H9 (cell line): ENCODE data around the gene MEFV. TPM values are rescaled to one million over a fixed set of nuclear protein-coding genes. Genes with fewer than 3 reads are reported as not detected.

ENCODE experiments used
- DNase-seq: peaks from one replicate; pipeline ENCODE4 v3.0.0-alpha.2; 2017
- H2AFZ ChIP-seq: one replicate; pipeline ENCODE4 v1.6.1; 2013; ENCODE audit warnings: mild to moderate bottlenecking, low read length, control low read depth, moderate library complexity
- H2AK5ac ChIP-seq: 2 replicates; pipeline ENCODE4 v1.6.1; 2013; ENCODE audit warnings: low read length, control low read depth, mixed read lengths; ENCODE audit not compliant: insufficient read length
- H2BK120ac ChIP-seq: one replicate; pipeline ENCODE4 v1.6.1; 2013; ENCODE audit warnings: low read depth, mild to moderate bottlenecking, low read length, control low read depth, inconsistent platforms; ENCODE audit not compliant: poor library complexity, severe bottlenecking
- H2BK12ac ChIP-seq: 2 replicates; pipeline ENCODE4 v1.6.1; 2013; ENCODE audit warnings: low read length, control low read depth, mixed read lengths, low read depth; ENCODE audit not compliant: insufficient read length
- H2BK15ac ChIP-seq: 2 replicates; pipeline ENCODE4 v1.6.1; 2013; ENCODE audit warnings: low read depth, low read length, control low read depth
- H2BK20ac ChIP-seq: one replicate; pipeline ENCODE4 v1.6.1; 2013; ENCODE audit warnings: low read depth, mild to moderate bottlenecking, low read length, control low read depth, inconsistent platforms; ENCODE audit not compliant: poor library complexity, severe bottlenecking
- H2BK5ac ChIP-seq: 2 replicates; pipeline ENCODE4 v1.6.1; 2013; ENCODE audit warnings: low read length, control low read depth, mixed read lengths; ENCODE audit not compliant: insufficient read length
- H3K14ac ChIP-seq: 2 replicates; pipeline ENCODE4 v1.6.1; 2013; ENCODE audit warnings: low read length, control low read depth; ENCODE audit not compliant: insufficient read depth
- H3K18ac ChIP-seq: 2 replicates; pipeline ENCODE4 v1.6.1; 2013; ENCODE audit warnings: low read depth, mild to moderate bottlenecking, mixed read lengths, low read length, control low read depth; ENCODE audit not compliant: insufficient read length
- H3K23ac ChIP-seq: 2 replicates; pipeline ENCODE4 v1.6.1; 2013; ENCODE audit warnings: low read length, control low read depth, mixed read lengths, low read depth; ENCODE audit not compliant: insufficient read length
- H3K23me2 ChIP-seq: 2 replicates; pipeline ENCODE4 v1.6.1; 2013; ENCODE audit warnings: low read depth, mild to moderate bottlenecking, mixed read lengths, low read length, control low read depth; ENCODE audit not compliant: insufficient read length, poor library complexity, severe bottlenecking
- H3K27ac ChIP-seq: 2 replicates; pipeline ENCODE4 v1.5.1; 2013; ENCODE audit warnings: low read length, control low read depth, mixed read lengths, low read depth; ENCODE audit not compliant: insufficient read length
- H3K27me3 ChIP-seq: 2 replicates; pipeline ENCODE4 v1.6.1; 2013; ENCODE audit warnings: low read length, control low read depth, inconsistent platforms; ENCODE audit not compliant: insufficient read depth
- H3K4ac ChIP-seq: 2 replicates; pipeline ENCODE4 v1.6.1; 2013; ENCODE audit warnings: low read depth, mild to moderate bottlenecking, control low read depth, inconsistent platforms, low read length, moderate library complexity
- H3K4me1 ChIP-seq: 2 replicates; pipeline ENCODE4 v1.6.1; 2013; ENCODE audit warnings: low read length, control low read depth, inconsistent platforms; ENCODE audit not compliant: insufficient read depth
- H3K4me2 ChIP-seq: 2 replicates; pipeline ENCODE4 v1.6.1; 2013; ENCODE audit warnings: low read length, control low read depth, mixed read lengths; ENCODE audit not compliant: insufficient read length, insufficient read depth
- H3K56ac ChIP-seq: 2 replicates; pipeline ENCODE4 v1.6.1; 2013; ENCODE audit warnings: low read depth, mild to moderate bottlenecking, mixed read lengths, low read length, control low read depth; ENCODE audit not compliant: insufficient read length
- H3K79me1 ChIP-seq: 2 replicates; pipeline ENCODE4 v1.6.1; 2013; ENCODE audit warnings: low read depth, mild to moderate bottlenecking, moderate library complexity, low read length, control low read depth, inconsistent platforms; ENCODE audit not compliant: insufficient read depth, poor library complexity, severe bottlenecking
- H3K79me2 ChIP-seq: 2 replicates; pipeline ENCODE4 v1.6.1; 2013; ENCODE audit warnings: low read length, control low read depth, inconsistent platforms; ENCODE audit not compliant: insufficient read depth
- H3K9ac ChIP-seq: 2 replicates; pipeline ENCODE4 v1.6.1; 2013; ENCODE audit warnings: low read length, control low read depth, mixed read lengths; ENCODE audit not compliant: insufficient read length; ENCODE audit errors: extremely low read depth
- H3K9me3 ChIP-seq: one replicate; pipeline ENCODE4 v1.6.1; 2013; ENCODE audit warnings: low read depth, low read length, inconsistent platforms; ENCODE audit not compliant: control insufficient read depth
- H3T11ph ChIP-seq: one replicate; pipeline ENCODE4 v1.6.1; 2013; ENCODE audit warnings: mild to moderate bottlenecking, low read length, control low read depth, inconsistent platforms
- H4K20me1 ChIP-seq: one replicate; pipeline ENCODE4 v1.6.1; 2013; ENCODE audit not compliant: control insufficient read depth, insufficient read length, insufficient read depth
- H4K5ac ChIP-seq: 2 replicates; pipeline ENCODE4 v1.6.1; 2013; ENCODE audit warnings: low read depth, mild to moderate bottlenecking, mixed read lengths, low read length, control low read depth; ENCODE audit not compliant: insufficient read length
- H4K8ac ChIP-seq: replicated peaks from 2 replicates; pipeline ENCODE4 v1.6.1; 2013; ENCODE audit warnings: low read length, control low read depth, mixed read lengths, low read depth; ENCODE audit not compliant: insufficient read length
- H4K91ac ChIP-seq: 2 replicates; pipeline ENCODE4 v1.6.1; 2013; ENCODE audit warnings: low read depth, mild to moderate bottlenecking, moderate library complexity, mixed read lengths, low read length, control low read depth; ENCODE audit not compliant: insufficient read length
- H3K27ac Mint-ChIP-seq, 3 experiments: 2 replicates in 2 of 3; 3 replicates in 1 of 3; pipeline ENCODE4 v1.8.0; 2020 to 2021; ENCODE audit warnings: mixed read lengths in 3 of 3, mild to moderate bottlenecking in 1 of 3, moderate library complexity in 1 of 3
- H3K27me3 Mint-ChIP-seq: 2 replicates; pipeline ENCODE4 v1.8.0; 2021; ENCODE audit warnings: low read depth, mild to moderate bottlenecking, moderate library complexity, mixed read lengths
- H3K36me3 Mint-ChIP-seq, 3 experiments: 2 replicates in 2 of 3; 3 replicates in 1 of 3; pipeline ENCODE4 v1.8.0; 2020 to 2021; ENCODE audit warnings: low read depth in 3 of 3, mixed read lengths in 3 of 3; ENCODE audit not compliant: insufficient read depth in 1 of 3
- H3K4me1 Mint-ChIP-seq, 2 experiments: 2 replicates each; pipeline ENCODE4 v1.8.0; 2020; ENCODE audit warnings: mixed read lengths in 2 of 2
- H3K4me3 Mint-ChIP-seq, 2 experiments: 2 replicates in 1 of 2; 3 replicates in 1 of 2; pipeline ENCODE4 v1.8.0; 2020 to 2021; ENCODE audit warnings: mild to moderate bottlenecking in 2 of 2, mixed read lengths in 2 of 2, moderate library complexity in 1 of 2
- H3K9me3 Mint-ChIP-seq, 2 experiments: 2 replicates in 1 of 2; 3 replicates in 1 of 2; pipeline ENCODE4 v1.8.0; 2020; ENCODE audit warnings: mild to moderate bottlenecking in 2 of 2, mixed read lengths in 2 of 2, moderate library complexity in 1 of 2
- CTCF ChIP-seq: fragments of 200-600 bp; sonication (generic); conservative IDR thresholded peaks from 3 replicates; pipeline ENCODE4 v1.8.0; 2021; ENCODE audit warnings: antibody characterized with exemption, mild to moderate bottlenecking
- WGBS: extraction: QIAGEN DNeasy Blood & Tissue Kit; methylation state at CpG from one replicate; pipeline ENCODE4 v1.1.7; 2013; ENCODE audit warnings: missing lambda C conversion rate, low lambda C conversion rate, mixed read lengths; ENCODE audit not compliant: insufficient read length; ENCODE audit errors: extremely low coverage; 5-methylcytosine and 5-hydroxymethylcytosine counted together
- total RNA-seq: library from RNA; stranded (reverse); gene quantifications from 2 replicates; pipeline ENCODE4 v1.2.1, GENCODE V29; 2021

The MEFV gene
- total RNA-seq, 1 experiment from 2014 or later, result not detected

- no peak overlapping the region for H4K91ac ChIP-seq
- H4K5ac ChIP-seq, result no peak overlapping the region
- H2AFZ ChIP-seq, result no peak overlapping the region
- Mint-ChIP-seq H3K27ac (no peak overlapping the region), H3K4me1 (no peaks in the 10 kb centered on the region), H3K27me3 (peaks cover 41% of the 10 kb centered on the region), H3K36me3 (peaks cover 0 to 5% (median 0%) of the 10 kb centered on the region in 3 experiments; a peak in 4 of 7 replicates), H3K4me3 (no peak overlapping the region), H3K9me3 (peaks cover 64 to 83% of the 10 kb centered on the region in 2 experiments)
- H3K56ac ChIP-seq, result no peak overlapping the region
- H3K27ac ChIP-seq, result no peak overlapping the region
- WGBS, result no CpG with 5 or more reads among the region's 7 CpGs
- H3K14ac ChIP-seq, result no peak overlapping the region
- H2BK120ac ChIP-seq, result no peak overlapping the region
- H3K79me2 ChIP-seq, result no peaks in the 10 kb centered on the region
- no peaks in the 10 kb centered on the region for H3K4me1 ChIP-seq
- H2BK20ac ChIP-seq, result no peak overlapping the region
- H3T11ph ChIP-seq, result no peak overlapping the region
- no peak overlapping the region for H3K4me2 ChIP-seq
- no peak overlapping the region for H2BK15ac ChIP-seq
- no peak for DNase-seq
- no peaks in the 10 kb centered on the region for H3K9me3 ChIP-seq
- no peak overlapping the region for H3K9ac ChIP-seq
- H3K4ac ChIP-seq, result no peak overlapping the region
- H4K20me1 ChIP-seq, result no peaks in the 10 kb centered on the region
- H2AK5ac ChIP-seq, result no peak overlapping the region
- no peaks in the 10 kb centered on the region for H3K27me3 ChIP-seq
- no peak for TF ChIP-seq CTCF
- no peak overlapping the region for H4K8ac ChIP-seq
- no peaks in the 10 kb centered on the region for H3K79me1 ChIP-seq
- H3K23me2 ChIP-seq, result no peaks in the 10 kb centered on the region
- no peak overlapping the region for H2BK12ac ChIP-seq
- H2BK5ac ChIP-seq, result no peak overlapping the region
- no peak overlapping the region for H3K23ac ChIP-seq
- no peak overlapping the region for H3K18ac ChIP-seq
These were observed 41.4 kb downstream of the MEFV start for GRCh38 chr16:3214904-3215600.
